Parathyroid adenoma (tissue), 2 donors: ENCODE results near the gene LAMC1.

Experiments used
- H2AFZ ChIP-seq: fragments of 300-600 bp; sonication (generic); one replicate; pipeline ENCODE4 v1.7.0; 2017; ENCODE audit warnings: antibody characterized with exemption, mild to moderate bottlenecking
- H3K27ac ChIP-seq: fragments of 300-600 bp; sonication (generic); one replicate; pipeline ENCODE4 v1.7.0; 2017
- H3K27me3 ChIP-seq: fragments of 300-600 bp; sonication (generic); one replicate; pipeline ENCODE4 v1.7.0; 2017; ENCODE audit warnings: low read length; ENCODE audit not compliant: control insufficient read depth, insufficient read depth
- H3K36me3 ChIP-seq: fragments of 300-600 bp; sonication (generic); one replicate; pipeline ENCODE4 v1.7.0; 2017; ENCODE audit warnings: low read length; ENCODE audit not compliant: control insufficient read depth, insufficient read depth
- H3K4me1 ChIP-seq: fragments of 300-600 bp; sonication (generic); one replicate; pipeline ENCODE4 v1.7.0; 2017; ENCODE audit warnings: control low read depth
- H3K4me2 ChIP-seq: fragments of 300-600 bp; sonication (generic); one replicate; pipeline ENCODE4 v1.7.0; 2017; ENCODE audit warnings: low read length
- H3K4me3 ChIP-seq: fragments of 300-600 bp; sonication (generic); one replicate; pipeline ENCODE4 v1.7.0; 2017; ENCODE audit warnings: low read depth, low read length
- H3K79me2 ChIP-seq: fragments of 300-600 bp; sonication (generic); one replicate; pipeline ENCODE4 v1.7.0; 2017; ENCODE audit warnings: control low read depth
- H3K9ac ChIP-seq: fragments of 300-600 bp; sonication (generic); one replicate; pipeline ENCODE4 v1.7.0; 2017; ENCODE audit warnings: mild to moderate bottlenecking
- H3K9me3 ChIP-seq: fragments of 300-600 bp; sonication (generic); one replicate; pipeline ENCODE4 v1.7.0; 2017; ENCODE audit warnings: low read length; ENCODE audit not compliant: control insufficient read depth
- TF ChIP-seq, protein P1 (sequence below): fragments of 300-600 bp; sonication (generic); IDR thresholded peaks from one replicate; pipeline ENCODE4 v1.7.0; 2017; ENCODE audit warnings: antibody characterized with exemption, mild to moderate bottlenecking
- donor health status: primary hyperparathyroidism.

LAMC1 gene

DNA sequence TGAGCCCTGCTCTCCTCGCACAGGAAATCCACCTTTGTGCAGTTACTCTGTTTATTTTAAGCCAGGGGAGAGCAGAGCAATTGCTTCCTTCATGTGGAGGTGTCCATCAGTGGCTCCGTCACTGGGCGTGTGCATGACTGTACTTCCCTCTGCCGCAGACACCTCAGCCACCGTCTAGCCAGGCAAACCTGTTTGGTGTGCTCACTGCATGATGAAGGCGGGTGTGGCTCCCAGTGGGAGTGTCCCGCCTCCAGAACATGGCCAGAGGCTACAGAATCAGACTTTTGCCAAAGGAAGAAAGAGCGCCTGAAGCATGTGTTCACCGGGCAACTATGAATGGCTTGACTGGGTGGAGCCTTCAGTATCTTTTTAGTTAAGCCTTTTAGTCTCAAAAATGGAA is 136.7 kb downstream of the LAMC1 start:
- Histone ChIP-seq H3K9ac (no peak overlapping the region), H3K4me1 (no peaks in the 10 kb centered on the region), H2AFZ (no peak overlapping the region), H3K4me2 (no peak overlapping the region), H3K36me3 (no peaks in the 10 kb centered on the region), H3K27me3 (no peaks in the 10 kb centered on the region), H3K27ac (no peak overlapping the region), H3K9me3 (no peaks in the 10 kb centered on the region), H3K79me2 (no peaks in the 10 kb centered on the region), H3K4me3 (no peak overlapping the region)
- TF ChIP-seq, protein P1, sequence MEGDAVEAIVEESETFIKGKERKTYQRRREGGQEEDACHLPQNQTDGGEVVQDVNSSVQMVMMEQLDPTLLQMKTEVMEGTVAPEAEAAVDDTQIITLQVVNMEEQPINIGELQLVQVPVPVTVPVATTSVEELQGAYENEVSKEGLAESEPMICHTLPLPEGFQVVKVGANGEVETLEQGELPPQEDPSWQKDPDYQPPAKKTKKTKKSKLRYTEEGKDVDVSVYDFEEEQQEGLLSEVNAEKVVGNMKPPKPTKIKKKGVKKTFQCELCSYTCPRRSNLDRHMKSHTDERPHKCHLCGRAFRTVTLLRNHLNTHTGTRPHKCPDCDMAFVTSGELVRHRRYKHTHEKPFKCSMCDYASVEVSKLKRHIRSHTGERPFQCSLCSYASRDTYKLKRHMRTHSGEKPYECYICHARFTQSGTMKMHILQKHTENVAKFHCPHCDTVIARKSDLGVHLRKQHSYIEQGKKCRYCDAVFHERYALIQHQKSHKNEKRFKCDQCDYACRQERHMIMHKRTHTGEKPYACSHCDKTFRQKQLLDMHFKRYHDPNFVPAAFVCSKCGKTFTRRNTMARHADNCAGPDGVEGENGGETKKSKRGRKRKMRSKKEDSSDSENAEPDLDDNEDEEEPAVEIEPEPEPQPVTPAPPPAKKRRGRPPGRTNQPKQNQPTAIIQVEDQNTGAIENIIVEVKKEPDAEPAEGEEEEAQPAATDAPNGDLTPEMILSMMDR: no peak

DNA sequence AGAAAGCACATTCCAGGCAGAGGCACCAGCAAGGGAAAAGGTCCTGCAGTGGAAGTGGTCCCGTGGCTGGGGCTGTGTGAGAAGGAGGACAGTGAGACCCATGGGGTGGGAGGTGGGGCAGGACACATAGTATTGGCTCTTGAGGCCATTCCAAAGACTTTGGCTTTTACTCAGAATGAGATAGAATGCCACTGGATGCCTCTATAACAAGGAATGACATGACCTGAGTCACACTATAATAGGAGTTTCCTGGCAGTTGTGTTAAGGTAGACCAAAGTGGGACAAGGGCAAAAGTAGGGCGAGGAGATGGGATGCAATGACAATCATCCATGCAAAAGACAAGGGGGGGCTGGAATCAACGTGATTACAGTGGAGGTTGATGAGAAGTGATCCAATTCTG is 138.2 kb downstream of the LAMC1 start:
- Histone ChIP-seq H3K4me2 (no peak overlapping the region), H3K36me3 (no peaks in the 10 kb centered on the region), H3K27ac (no peak overlapping the region), H3K4me3 (no peak overlapping the region), H3K27me3 (no peaks in the 10 kb centered on the region), H2AFZ (no peak overlapping the region), H3K9ac (no peak overlapping the region), H3K9me3 (no peaks in the 10 kb centered on the region), H3K4me1 (no peaks in the 10 kb centered on the region), H3K79me2 (no peaks in the 10 kb centered on the region)
- TF ChIP-seq, protein P1: no peak

DNA sequence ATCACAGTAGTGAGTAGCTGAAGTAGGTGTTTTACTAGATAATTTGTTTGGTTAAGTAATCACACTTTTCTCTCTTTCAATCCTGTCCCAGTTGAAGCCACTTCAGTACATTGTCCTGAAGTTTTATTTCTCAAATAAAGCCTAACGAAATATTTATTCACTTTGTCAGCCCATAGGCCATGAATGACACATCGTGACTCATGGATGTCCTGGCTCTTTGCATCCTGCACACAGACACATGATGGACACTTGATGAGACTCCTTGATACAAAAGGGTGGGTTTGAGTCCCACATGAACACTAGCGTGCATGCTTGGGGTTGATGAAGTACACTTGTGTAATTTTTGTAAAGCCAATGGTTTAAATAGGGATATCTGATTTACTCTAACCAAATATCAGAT is 140.1 kb downstream of the LAMC1 start:
- no peaks in the 10 kb centered on the region for H3K9me3 ChIP-seq
- H3K79me2 ChIP-seq: no peaks in the 10 kb centered on the region
- no peak overlapping the region for H3K4me3 ChIP-seq
- H3K27ac ChIP-seq: no peak overlapping the region
- no peak overlapping the region for H3K9ac ChIP-seq
- H3K27me3 ChIP-seq: no peaks in the 10 kb centered on the region
- H3K4me1 ChIP-seq: no peaks in the 10 kb centered on the region
- no peak overlapping the region for H3K4me2 ChIP-seq
- H3K36me3 ChIP-seq: no peaks in the 10 kb centered on the region
- no peak overlapping the region for H2AFZ ChIP-seq
- TF ChIP-seq, protein P1: no peak

DNA sequence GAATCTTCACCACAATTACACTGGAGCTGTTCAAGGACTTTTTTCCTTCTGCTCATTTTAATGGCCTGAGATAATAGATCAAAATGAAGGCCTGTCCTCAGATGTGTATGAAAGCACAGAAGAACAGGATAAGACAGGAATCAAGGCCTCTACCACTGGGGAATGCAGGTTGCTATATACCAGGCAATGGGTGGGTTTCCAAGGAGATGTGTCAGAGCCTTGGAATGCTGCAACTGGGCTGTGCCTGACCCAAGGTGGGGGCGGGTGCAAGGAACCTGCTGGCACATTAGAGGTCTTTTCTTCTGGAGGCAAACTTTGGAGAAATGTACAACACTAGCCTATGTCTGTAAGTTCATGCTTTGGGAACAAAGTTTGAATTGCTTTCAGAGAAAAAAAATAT is 141.1 kb downstream of the LAMC1 start:
- no peak overlapping the region for H2AFZ ChIP-seq
- no peaks in the 10 kb centered on the region for H3K27me3 ChIP-seq
- no peak overlapping the region for H3K4me2 ChIP-seq
- H3K4me3 ChIP-seq: no peak overlapping the region
- TF ChIP-seq, protein P1: no peak
- no peaks in the 10 kb centered on the region for H3K36me3 ChIP-seq
- no peaks in the 10 kb centered on the region for H3K79me2 ChIP-seq
- H3K9ac ChIP-seq: no peak overlapping the region
- H3K9me3 ChIP-seq: no peaks in the 10 kb centered on the region
- no peak overlapping the region for H3K27ac ChIP-seq
- H3K4me1 ChIP-seq: no peaks in the 10 kb centered on the region

DNA sequence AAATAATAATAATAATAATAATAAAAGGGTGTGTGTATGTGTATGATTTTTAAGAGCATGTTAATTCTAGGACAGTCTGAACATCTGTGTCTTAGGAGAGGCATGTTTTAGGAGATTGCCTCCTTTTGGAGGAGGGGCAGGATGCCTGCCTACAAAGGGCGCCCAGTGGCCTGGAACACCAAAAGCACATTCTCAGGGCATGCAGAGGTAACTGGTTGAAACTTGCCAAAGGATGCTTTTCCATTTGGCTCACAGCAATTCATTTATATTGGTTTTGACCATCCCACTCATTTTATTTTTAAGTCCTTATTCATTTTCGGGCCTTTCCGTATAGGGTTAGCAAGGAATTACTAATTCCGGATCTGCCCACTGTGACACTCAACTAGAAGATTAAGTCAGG is 141.7 kb downstream of the LAMC1 start:
- Histone ChIP-seq H2AFZ (no peak overlapping the region), H3K27me3 (no peaks in the 10 kb centered on the region), H3K27ac (no peak overlapping the region), H3K4me3 (no peak overlapping the region), H3K36me3 (no peaks in the 10 kb centered on the region), H3K4me2 (no peak overlapping the region), H3K9me3 (no peaks in the 10 kb centered on the region), H3K79me2 (no peaks in the 10 kb centered on the region), H3K4me1 (no peaks in the 10 kb centered on the region), H3K9ac (no peak overlapping the region)
- TF ChIP-seq, protein P1: no peak
